A549 (cell line): ENCODE results near the gene MRPL17.

Experiments used
- BHLHE40 ChIP-seq: IDR thresholded peaks from 2 replicates; pipeline ENCODE4 v1.6.1; 2012; ENCODE audit warnings: low read depth, low read length, inconsistent platforms
- CEBPB ChIP-seq, 2 experiments: fragments of >200 bp in 1 of 2; sonication (Bioruptor Twin) in 1 of 2; formaldehyde crosslinking in 1 of 2; IDR thresholded peaks; 2 replicates each; pipeline ENCODE4 v1.6.1; 2012 to 2016
- MAZ ChIP-seq: fragments of 150-350 bp; IDR thresholded peaks from 2 replicates; pipeline ENCODE4 v1.6.1; 2014; ENCODE audit warnings: antibody characterized with exemption, low read depth, low read length, borderline replicate concordance
- MYC ChIP-seq: IDR thresholded peaks from 2 replicates; pipeline ENCODE4 v1.6.1; 2012; ENCODE audit warnings: mild to moderate bottlenecking, inconsistent platforms, low read length, improper control_type of control experiment, borderline replicate concordance
- NFE2L2 ChIP-seq: fragments of 150-350 bp; conservative IDR thresholded peaks from 2 replicates; pipeline ENCODE4 v1.6.1; 2014; ENCODE audit warnings: low read length
- PBX3 ChIP-seq: IDR thresholded peaks from 2 replicates; pipeline ENCODE4 v1.6.1; 2012
- POLR2A ChIP-seq: IDR thresholded peaks from 2 replicates; pipeline ENCODE4 v1.6.1; 2012; ENCODE audit warnings: mild to moderate bottlenecking, low read length
- RARB ChIP-seq: fragments of 250-450 bp; sonication (Bioruptor Pico); IDR thresholded peaks from 2 replicates; pipeline ENCODE4 v1.8.0; 2021; ENCODE audit warnings: mild to moderate bottlenecking, moderate library complexity
- RFX5 ChIP-seq: fragments of 450-650 bp; IDR thresholded peaks from 2 replicates; pipeline ENCODE4 v1.7.1; 2014; ENCODE audit warnings: antibody characterized with exemption, mild to moderate bottlenecking, moderate library complexity
- ZFP36 ChIP-seq: fragments of 450-650 bp; IDR thresholded peaks from 2 replicates; pipeline ENCODE4 v1.6.1; 2014; ENCODE audit warnings: borderline replicate concordance; ENCODE audit not compliant: partially characterized antibody
- TF ChIP-seq, protein P1 (sequence below): fragments of >200 bp; sonication (Bioruptor Twin); formaldehyde crosslinking; IDR thresholded peaks from 3 replicates; pipeline ENCODE4 v1.5.1; 2016
- TF ChIP-seq, protein P2 (sequence below): IDR thresholded peaks from 2 replicates; pipeline ENCODE4 v1.6.1; 2012
- TF ChIP-seq, protein P3 (sequence below): fragments of >200 bp; sonication (Bioruptor Twin); formaldehyde crosslinking; IDR thresholded peaks from 3 replicates; pipeline ENCODE4 v1.6.1; 2016
- TF ChIP-seq, protein P4 (sequence below): fragments of 250-450 bp; sonication (Bioruptor Pico); IDR thresholded peaks from 2 replicates; pipeline ENCODE4 v1.5.0; 2021; ENCODE audit warnings: mild to moderate bottlenecking, moderate library complexity, borderline replicate concordance

GRCh38 chr11:6687876-6688275, 4.7 kb upstream of the MRPL17 start:
- TF ChIP-seq RARB (CRISPR knock-in tag) (no peak), ZFP36 (no peak), POLR2A (no peak), BHLHE40 (no peak), PBX3 (no peak), MYC (no peak), MAZ (no peak), CEBPB (IDR thresholded peaks at IDR 0.05) (no peak), NFE2L2 (no peak), RFX5 (no peak)
- TF ChIP-seq, protein P1, sequence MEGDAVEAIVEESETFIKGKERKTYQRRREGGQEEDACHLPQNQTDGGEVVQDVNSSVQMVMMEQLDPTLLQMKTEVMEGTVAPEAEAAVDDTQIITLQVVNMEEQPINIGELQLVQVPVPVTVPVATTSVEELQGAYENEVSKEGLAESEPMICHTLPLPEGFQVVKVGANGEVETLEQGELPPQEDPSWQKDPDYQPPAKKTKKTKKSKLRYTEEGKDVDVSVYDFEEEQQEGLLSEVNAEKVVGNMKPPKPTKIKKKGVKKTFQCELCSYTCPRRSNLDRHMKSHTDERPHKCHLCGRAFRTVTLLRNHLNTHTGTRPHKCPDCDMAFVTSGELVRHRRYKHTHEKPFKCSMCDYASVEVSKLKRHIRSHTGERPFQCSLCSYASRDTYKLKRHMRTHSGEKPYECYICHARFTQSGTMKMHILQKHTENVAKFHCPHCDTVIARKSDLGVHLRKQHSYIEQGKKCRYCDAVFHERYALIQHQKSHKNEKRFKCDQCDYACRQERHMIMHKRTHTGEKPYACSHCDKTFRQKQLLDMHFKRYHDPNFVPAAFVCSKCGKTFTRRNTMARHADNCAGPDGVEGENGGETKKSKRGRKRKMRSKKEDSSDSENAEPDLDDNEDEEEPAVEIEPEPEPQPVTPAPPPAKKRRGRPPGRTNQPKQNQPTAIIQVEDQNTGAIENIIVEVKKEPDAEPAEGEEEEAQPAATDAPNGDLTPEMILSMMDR = no peak
- TF ChIP-seq, protein P2, sequence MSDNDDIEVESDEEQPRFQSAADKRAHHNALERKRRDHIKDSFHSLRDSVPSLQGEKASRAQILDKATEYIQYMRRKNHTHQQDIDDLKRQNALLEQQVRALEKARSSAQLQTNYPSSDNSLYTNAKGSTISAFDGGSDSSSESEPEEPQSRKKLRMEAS = no peak
- TF ChIP-seq, protein P3, sequence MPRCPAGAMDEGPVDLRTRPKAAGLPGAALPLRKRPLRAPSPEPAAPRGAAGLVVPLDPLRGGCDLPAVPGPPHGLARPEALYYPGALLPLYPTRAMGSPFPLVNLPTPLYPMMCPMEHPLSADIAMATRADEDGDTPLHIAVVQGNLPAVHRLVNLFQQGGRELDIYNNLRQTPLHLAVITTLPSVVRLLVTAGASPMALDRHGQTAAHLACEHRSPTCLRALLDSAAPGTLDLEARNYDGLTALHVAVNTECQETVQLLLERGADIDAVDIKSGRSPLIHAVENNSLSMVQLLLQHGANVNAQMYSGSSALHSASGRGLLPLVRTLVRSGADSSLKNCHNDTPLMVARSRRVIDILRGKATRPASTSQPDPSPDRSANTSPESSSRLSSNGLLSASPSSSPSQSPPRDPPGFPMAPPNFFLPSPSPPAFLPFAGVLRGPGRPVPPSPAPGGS = no peak
- TF ChIP-seq, protein P4, sequence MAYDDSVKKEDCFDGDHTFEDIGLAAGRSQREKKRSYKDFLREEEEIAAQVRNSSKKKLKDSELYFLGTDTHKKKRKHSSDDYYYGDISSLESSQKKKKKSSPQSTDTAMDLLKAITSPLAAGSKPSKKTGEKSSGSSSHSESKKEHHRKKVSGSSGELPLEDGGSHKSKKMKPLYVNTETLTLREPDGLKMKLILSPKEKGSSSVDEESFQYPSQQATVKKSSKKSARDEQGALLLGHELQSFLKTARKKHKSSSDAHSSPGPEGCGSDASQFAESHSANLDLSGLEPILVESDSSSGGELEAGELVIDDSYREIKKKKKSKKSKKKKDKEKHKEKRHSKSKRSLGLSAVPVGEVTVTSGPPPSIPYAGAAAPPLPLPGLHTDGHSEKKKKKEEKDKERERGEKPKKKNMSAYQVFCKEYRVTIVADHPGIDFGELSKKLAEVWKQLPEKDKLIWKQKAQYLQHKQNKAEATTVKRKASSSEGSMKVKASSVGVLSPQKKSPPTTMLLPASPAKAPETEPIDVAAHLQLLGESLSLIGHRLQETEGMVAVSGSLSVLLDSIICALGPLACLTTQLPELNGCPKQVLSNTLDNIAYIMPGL = no peak
